ENCODE results near the gene GRIFIN.

The GRIFIN gene

DNA sequence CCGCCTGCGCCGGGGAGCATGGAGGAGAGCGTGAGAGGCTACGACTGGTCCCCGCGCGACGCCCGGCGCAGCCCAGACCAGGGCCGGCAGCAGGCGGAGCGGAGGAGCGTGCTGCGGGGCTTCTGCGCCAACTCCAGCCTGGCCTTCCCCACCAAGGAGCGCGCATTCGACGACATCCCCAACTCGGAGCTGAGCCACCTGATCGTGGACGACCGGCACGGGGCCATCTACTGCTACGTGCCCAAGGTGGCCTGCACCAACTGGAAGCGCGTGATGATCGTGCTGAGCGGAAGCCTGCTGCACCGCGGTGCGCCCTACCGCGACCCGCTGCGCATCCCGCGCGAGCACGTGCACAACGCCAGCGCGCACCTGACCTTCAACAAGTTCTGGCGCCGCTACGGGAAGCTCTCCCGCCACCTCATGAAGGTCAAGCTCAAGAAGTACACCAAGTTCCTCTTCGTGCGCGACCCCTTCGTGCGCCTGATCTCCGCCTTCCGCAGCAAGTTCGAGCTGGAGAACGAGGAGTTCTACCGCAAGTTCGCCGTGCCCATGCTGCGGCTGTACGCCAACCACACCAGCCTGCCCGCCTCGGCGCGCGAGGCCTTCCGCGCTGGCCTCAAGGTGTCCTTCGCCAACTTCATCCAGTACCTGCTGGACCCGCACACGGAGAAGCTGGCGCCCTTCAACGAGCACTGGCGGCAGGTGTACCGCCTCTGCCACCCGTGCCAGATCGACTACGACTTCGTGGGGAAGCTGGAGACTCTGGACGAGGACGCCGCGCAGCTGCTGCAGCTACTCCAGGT is 43.1 kb downstream of the GRIFIN start:
- ChIA-PET POLR2A (interaction anchor here (0.9 kb wide), 1 partner anchor 33 kb away, joined by 4 read pairs; no protein-coding TSS in a partner anchor), CTCF (interaction anchor here (0.6 to 1.2 kb wide), 3 partner anchors 16 to 36 kb away, joined by 3 to 4 read pairs (median 3); no protein-coding TSS in a partner anchor)
- Histone ChIP-seq H3K27ac (ENCODE audit: extremely low read depth, low read depth, low read length) (no peak overlapping the region), H3K36me3 (ENCODE audit: control insufficient read depth in 2 of 2, insufficient read depth in 1 of 2, low read length in 2 of 2) (peaks cover 0 to 43% of the 10 kb centered on the region in 2 experiments; a peak in 2 of 3 replicates), H3K9me3 (ENCODE audit: control insufficient read depth, insufficient read depth, low read depth, low read length) (no peaks in the 10 kb centered on the region), H3K4me3 (ENCODE audit: low read depth, low read length) (no peak overlapping the region), H3K4me1 (ENCODE audit: control insufficient read depth, insufficient read depth, low read length) (no peaks in the 10 kb centered on the region)
- TF ChIP-seq ZBTB6 (tag by site-specific recombination; IDR thresholded peaks at IDR 0.05) (no peak), HIC1 (tag by site-specific recombination; IDR thresholded peaks at IDR 0.05) (no peak), ZNF175 (tag by site-specific recombination; IDR thresholded peaks at IDR 0.05) (no peak), ZNF133 (tag by site-specific recombination; IDR thresholded peaks at IDR 0.05) (no peak), ZNF768 (tag by site-specific recombination; IDR thresholded peaks at IDR 0.05) (no peak), ZNF501 (tag by site-specific recombination; IDR thresholded peaks at IDR 0.05) (no peak), MYNN (tag by site-specific recombination; IDR thresholded peaks at IDR 0.05; ENCODE audit: borderline replicate concordance) (no peak), ZNF561 (tag by site-specific recombination; IDR thresholded peaks at IDR 0.05; ENCODE audit: borderline replicate concordance) (no peak), ZNF248 (tag by site-specific recombination; IDR thresholded peaks at IDR 0.05) (no peak), ZNF404 (tag by site-specific recombination; IDR thresholded peaks at IDR 0.05) (no peak), ZBTB44 (tag by site-specific recombination; IDR thresholded peaks at IDR 0.05) (no peak)
- TF ChIP-seq, protein P1, sequence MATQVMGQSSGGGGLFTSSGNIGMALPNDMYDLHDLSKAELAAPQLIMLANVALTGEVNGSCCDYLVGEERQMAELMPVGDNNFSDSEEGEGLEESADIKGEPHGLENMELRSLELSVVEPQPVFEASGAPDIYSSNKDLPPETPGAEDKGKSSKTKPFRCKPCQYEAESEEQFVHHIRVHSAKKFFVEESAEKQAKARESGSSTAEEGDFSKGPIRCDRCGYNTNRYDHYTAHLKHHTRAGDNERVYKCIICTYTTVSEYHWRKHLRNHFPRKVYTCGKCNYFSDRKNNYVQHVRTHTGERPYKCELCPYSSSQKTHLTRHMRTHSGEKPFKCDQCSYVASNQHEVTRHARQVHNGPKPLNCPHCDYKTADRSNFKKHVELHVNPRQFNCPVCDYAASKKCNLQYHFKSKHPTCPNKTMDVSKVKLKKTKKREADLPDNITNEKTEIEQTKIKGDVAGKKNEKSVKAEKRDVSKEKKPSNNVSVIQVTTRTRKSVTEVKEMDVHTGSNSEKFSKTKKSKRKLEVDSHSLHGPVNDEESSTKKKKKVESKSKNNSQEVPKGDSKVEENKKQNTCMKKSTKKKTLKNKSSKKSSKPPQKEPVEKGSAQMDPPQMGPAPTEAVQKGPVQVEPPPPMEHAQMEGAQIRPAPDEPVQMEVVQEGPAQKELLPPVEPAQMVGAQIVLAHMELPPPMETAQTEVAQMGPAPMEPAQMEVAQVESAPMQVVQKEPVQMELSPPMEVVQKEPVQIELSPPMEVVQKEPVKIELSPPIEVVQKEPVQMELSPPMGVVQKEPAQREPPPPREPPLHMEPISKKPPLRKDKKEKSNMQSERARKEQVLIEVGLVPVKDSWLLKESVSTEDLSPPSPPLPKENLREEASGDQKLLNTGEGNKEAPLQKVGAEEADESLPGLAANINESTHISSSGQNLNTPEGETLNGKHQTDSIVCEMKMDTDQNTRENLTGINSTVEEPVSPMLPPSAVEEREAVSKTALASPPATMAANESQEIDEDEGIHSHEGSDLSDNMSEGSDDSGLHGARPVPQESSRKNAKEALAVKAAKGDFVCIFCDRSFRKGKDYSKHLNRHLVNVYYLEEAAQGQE (tag by site-specific recombination; IDR thresholded peaks at IDR 0.05) = no peak
- TF ChIP-seq, protein P2, sequence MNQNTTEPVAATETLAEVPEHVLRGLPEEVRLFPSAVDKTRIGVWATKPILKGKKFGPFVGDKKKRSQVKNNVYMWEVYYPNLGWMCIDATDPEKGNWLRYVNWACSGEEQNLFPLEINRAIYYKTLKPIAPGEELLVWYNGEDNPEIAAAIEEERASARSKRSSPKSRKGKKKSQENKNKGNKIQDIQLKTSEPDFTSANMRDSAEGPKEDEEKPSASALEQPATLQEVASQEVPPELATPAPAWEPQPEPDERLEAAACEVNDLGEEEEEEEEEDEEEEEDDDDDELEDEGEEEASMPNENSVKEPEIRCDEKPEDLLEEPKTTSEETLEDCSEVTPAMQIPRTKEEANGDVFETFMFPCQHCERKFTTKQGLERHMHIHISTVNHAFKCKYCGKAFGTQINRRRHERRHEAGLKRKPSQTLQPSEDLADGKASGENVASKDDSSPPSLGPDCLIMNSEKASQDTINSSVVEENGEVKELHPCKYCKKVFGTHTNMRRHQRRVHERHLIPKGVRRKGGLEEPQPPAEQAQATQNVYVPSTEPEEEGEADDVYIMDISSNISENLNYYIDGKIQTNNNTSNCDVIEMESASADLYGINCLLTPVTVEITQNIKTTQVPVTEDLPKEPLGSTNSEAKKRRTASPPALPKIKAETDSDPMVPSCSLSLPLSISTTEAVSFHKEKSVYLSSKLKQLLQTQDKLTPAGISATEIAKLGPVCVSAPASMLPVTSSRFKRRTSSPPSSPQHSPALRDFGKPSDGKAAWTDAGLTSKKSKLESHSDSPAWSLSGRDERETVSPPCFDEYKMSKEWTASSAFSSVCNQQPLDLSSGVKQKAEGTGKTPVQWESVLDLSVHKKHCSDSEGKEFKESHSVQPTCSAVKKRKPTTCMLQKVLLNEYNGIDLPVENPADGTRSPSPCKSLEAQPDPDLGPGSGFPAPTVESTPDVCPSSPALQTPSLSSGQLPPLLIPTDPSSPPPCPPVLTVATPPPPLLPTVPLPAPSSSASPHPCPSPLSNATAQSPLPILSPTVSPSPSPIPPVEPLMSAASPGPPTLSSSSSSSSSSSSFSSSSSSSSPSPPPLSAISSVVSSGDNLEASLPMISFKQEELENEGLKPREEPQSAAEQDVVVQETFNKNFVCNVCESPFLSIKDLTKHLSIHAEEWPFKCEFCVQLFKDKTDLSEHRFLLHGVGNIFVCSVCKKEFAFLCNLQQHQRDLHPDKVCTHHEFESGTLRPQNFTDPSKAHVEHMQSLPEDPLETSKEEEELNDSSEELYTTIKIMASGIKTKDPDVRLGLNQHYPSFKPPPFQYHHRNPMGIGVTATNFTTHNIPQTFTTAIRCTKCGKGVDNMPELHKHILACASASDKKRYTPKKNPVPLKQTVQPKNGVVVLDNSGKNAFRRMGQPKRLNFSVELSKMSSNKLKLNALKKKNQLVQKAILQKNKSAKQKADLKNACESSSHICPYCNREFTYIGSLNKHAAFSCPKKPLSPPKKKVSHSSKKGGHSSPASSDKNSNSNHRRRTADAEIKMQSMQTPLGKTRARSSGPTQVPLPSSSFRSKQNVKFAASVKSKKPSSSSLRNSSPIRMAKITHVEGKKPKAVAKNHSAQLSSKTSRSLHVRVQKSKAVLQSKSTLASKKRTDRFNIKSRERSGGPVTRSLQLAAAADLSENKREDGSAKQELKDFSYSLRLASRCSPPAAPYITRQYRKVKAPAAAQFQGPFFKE (tag by site-specific recombination; IDR thresholded peaks at IDR 0.05; ENCODE audit: borderline replicate concordance) = no peak

Data from HEK293 (cell line).